CD4-positive, alpha-beta T cell treated with Interleukin-15 for 1 hour (primary cell): ENCODE results near the gene FAM167B.
"Not testable (repeated sequence)": the region's sequence is repeated elsewhere in the genome, so short reads cannot be mapped to it uniquely, and the experiment has no call there.

Experiments
- DNase-seq: peaks from one replicate; pipeline ENCODE4 v3.0.0-alpha.2; 2020

Gene FAM167B

DNA sequence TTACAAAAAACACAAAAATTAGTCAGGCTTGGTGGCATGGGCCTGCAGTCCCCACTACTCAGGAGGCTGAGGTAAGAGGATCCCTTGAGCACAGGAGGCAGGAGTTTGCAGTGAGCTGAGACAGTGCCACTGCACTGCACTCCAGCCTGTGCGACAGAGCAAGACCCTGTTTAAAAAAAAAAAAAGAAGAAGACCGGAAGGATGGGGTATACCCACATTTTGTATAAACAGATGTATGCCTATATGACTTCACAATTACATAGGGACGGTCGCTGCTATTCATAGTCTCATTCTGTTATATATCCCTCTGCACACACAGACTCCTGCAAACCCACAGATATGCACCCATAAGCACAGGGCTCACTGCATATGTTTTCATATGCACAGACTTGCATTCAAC lies 16.7 kb downstream of the FAM167B start:
- DNase-seq: no peak

DNA sequence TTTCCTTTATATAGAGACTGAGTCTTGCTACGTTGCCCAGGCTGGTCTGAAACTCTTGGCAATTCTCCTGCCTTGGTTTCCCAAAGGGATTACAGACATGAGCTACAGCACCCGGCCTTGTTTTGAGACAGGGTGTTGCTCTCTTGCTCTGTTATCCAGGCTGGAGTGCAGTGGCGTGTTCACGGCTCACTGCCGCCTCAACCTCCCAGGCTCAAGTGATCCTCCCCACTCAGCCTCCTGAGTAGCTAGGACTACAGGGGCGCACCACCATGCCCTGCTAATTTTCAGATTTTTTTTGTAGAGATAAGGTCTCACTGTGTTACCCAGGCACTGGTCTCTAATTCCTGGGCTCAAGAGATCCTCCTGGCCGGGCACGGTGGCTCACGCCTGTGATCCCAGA lies 18.8 kb downstream of the FAM167B start:
- no peak for DNase-seq

DNA sequence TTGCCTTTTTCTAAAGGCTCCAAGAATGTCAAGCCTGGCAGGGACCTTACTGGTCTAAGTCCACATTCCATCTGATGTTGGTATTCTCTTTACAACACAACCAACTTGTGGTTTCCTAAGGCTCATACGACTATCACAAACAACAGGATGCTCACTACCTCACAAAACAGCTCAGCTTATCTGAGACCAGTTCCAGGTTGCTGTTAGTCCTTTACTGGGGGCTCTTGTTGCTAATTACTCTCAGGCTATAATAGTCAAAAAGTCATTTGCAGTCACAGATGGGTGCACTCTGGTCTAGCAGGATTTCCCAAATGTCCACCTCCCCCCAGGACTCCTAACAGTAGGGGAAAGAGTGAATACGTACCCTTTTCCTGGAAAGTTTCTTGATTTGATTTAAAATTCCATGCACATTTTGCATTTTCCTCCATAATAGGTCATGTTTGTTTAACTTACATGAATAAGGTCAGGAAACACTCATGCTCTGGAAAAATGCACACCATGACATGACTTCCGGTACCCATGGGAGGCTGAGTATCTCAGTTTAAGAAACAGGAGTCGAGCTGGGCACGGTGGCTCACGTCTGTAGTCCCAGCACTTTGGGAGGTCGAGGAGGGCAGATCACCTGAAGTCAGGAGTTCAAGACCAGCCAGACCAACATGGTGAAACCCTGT lies 20.0 kb downstream of the FAM167B start:
- DNase-seq: no peak

DNA sequence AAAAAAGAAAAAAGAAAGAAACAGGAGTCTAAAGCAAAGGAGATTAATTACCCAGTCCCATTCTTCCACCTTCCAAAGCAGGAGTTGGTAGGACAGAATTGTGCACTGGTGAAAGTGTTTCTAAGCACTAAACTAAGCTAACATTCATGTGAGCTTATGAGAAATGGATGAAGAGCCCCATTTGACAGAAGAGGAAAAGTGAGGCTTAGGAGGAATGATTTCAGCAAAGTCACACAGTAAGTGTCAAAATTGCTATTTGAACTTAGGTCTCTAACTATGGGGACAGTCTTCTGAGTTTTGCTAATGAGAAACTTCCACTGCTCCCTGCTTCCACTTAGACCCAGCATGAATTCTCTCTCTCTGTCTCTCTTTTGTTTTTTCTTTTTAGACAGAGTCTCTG lies 22.7 kb downstream of the FAM167B start:
- DNase-seq: no peak

DNA sequence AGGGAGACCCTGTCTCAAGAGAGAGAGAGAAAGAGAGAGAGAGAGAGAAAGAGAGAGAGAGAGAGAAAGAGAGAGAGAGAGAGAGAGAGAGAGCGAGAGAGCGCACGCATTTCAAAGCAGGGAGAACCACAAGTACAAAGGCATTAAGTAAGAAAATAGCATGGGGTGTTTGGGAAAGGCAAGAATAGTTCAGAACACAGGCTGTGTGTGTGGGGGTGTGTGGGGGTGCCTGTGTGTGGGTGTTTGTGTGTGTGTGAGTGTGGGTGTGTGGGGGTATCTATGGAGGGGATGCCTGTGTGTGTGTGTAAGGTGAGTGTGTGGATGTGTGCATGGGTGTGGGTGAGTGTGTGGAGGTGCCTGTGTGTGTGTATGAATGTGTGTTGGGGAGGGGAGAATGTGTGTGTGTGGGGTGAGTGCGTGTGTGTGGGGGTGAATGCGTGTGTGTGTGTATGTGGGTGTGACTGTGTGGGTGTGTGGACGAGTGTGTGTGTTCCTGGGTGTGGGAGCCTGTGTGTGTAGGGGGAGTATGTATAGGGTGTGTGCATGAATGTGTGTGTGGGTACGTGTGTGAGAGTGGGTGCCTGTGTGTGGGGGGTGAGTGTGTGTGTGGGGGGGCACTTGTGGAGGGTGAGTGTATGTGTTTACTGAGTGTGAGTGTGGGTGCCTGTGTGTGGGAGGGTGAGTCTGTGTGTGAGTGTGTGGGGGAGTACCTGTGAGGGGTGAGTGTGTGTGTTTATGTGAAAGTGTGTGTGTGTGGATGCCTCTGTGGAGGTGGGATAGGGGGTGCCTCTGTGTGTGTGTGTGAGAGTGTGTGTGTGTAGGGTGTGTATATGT lies 25.8 kb downstream of the FAM167B start:
- peak; percentile 40 for DNase-seq

DNA sequence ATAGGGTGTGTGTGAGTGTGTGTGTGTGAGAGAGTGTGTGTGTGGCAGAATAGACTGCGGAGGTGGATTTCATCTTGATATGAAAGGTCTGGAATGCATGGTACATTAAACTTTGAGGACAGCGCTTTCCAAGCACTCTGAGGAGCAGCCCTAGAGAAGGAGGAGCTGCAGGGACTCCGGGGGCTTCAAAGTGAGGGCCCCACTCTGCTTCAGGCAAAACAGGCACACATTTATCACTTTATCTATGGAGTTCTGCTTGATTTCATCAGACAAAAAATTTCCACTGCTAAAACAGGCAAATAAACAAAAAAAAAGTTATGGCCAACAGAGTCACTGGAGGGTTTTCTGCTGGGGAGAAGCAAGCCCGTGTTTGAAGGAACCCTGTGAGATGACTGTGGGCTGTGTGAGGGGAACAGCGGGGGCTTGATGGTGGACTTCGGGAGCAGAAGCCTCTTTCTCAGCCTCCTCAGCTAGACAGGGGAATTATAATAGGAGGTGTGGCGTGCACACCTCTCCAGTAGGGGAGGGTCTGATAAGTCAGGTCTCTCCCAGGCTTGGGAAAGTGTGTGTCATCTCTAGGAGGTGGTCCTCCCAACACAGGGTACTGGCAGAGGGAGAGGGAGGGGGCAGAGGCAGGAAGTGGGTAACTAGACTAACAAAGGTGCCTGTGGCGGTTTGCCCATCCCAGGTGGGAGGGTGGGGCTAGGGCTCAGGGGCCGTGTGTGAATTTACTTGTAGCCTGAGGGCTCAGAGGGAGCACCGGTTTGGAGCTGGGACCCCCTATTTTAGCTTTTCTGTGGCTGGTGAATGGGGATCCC lies 26.6 kb downstream of the FAM167B start:
- DNase-seq: peak; percentile 80

DNA sequence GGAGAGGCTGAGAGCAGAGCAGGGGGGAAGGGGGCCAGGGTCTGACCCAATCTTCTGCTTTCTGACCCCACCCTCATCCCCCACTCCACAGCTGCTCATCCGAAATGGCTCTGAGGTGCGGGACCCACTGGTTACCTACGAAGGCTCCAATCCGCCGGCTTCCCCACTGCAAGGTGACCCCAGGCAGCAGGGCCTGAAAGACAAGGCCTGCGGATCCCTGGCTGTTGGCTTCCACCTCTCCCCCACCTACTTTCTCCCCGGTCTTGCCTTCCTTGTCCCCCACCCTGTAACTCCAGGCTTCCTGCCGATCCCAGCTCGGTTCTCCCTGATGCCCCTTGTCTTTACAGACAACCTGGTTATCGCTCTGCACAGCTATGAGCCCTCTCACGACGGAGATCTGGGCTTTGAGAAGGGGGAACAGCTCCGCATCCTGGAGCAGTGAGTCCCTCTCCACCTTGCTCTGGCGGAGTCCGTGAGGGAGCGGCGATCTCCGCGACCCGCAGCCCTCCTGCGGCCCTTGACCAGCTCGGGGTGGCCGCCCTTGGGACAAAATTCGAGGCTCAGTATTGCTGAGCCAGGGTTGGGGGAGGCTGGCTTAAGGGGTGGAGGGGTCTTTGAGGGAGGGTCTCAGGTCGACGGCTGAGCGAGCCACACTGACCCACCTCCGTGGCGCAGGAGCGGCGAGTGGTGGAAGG lies 27.8 kb downstream of the FAM167B start:
- no peak for DNase-seq

DNA sequence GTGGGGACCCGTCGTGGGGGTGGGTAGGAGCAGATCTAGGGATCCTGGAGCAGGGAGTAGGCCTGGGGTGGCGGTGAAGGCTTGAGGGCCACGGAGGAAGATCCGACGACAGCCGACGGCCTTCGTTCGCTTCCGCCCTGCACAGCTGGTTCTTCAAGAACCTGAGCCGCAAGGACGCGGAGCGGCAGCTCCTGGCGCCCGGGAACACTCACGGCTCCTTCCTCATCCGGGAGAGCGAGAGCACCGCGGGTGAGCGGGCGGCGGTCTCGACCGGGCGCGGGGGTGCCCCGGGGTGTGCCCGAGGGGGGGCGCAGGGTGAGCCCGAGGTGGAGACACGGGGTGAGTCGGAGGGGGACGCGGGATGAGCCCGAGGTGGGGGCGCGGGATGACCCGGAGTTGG lies 28.4 kb downstream of the FAM167B start:
- DNase-seq: no peak

DNA sequence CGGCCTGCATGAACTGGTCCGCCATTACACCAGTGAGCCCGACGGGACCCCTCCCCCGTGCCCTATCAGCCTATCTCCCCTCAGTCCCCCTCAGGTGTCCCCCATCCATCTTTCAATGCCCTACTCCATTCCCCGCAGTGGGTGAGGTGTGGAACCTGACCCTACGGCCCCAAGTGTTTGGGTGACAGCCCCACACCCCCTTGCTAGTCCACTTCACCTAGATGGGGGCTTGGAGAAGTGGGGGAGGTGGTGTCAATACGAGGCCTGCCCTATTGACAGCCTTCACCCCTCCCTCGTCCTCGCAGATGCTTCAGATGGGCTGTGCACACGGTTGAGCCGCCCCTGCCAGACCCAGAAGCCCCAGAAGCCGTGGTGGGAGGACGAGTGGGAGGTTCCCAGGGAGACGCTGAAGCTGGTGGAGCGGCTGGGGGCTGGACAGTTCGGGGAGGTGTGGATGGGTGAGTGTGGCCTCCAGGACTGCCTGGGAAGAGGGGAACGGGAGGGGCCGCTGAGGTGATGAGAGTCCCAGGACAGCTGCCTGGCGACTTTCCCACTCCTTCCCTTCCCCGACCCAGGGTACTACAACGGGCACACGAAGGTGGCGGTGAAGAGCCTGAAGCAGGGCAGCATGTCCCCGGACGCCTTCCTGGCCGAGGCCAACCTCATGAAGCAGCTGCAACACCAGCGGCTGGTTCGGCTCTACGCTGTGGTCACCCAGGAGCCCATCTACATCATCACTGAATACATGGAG lies 29.2 kb downstream of the FAM167B start:
- no peak for DNase-seq

DNA sequence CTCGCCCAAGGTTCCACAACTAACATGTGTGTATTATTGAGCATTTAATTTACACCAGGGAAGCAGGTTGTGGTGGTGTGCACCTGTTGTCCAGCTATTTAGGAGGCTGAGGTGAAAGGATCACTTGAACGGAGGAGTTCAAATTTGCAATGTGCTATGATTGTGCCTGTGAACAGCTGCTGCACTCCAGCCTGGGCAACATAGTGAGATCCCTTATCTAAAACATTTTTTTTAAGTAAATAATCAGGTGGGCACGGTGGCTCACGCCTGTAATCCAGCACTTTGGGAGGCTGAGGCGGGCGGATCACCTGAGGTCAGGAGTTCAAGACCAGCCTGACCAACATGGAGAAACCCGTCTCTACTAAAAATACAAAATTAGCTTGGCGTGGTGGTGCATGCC lies 37.8 kb downstream of the FAM167B start:
- not testable (repeated sequence) for DNase-seq

DNA sequence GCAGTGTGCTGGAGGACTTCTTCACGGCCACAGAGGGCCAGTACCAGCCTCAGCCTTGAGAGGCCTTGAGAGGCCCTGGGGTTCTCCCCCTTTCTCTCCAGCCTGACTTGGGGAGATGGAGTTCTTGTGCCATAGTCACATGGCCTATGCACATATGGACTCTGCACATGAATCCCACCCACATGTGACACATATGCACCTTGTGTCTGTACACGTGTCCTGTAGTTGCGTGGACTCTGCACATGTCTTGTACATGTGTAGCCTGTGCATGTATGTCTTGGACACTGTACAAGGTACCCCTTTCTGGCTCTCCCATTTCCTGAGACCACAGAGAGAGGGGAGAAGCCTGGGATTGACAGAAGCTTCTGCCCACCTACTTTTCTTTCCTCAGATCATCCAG lies 38.6 kb downstream of the FAM167B start:
- no peak for DNase-seq

DNA sequence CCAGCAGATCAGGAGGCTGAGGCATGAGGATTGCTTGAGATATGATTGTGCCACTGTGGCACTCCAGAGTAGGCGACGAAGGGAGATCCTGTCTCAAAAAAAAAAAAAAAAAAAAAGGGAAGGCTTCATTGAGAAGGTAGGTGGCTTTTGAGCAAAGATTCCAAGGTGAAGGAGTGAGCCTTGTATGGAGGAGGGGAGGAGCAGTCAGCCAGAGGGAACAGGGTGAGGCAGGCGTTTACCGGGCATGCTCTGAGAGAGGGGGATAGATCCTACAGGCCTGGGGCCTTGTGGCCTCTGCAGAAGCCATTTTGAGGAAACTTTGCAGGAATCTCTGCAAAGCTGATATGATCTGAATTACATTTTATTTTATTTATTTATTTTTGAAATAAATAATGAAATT lies 39.7 kb downstream of the FAM167B start:
- no peak for DNase-seq

DNA sequence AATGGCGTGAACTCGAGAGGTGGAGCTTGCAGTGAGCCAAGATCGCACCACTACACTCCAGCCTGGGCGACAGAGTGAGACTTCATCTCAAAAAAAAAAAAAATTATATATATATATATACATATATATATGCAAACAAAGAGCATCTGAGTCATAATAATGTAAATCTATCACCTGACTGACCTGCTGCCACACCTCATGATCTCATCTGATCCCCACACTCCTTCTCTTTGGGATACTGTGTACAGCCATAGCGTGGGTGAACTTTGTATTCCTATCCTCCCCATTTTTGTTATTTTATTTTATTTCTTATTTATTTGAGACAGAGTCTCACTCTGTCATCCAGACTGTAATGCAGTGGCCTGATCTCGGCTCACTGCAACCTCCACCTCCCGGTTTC lies 42.2 kb downstream of the FAM167B start:
- DNase-seq: no peak

DNA sequence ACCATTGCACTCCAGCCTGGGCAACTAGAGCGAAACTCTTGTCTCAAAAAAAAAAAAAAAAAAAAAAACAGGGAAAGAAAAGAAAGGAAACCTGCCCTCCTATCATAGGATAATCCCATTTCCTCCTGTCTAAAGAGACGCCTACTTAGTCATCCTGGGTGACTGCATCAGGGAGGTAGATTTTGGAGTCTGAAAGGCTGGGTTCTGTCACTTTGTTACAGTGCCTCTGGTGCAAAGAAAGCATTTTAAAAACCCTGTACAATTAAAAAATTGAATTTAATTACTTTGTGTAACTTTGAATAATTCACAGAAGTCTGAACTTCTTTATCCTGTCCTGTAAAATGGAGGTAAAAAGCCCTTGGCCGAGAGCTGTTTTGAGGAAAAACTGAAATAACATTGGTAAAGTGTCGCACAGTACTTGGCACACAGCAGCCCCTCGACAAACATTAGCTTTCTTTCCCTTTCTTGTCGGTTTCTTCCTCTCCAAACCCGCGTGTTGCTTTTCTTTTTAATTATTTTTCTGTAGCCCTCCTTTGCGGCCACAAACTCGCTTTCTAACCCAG lies 44.2 kb downstream of the FAM167B start:
- DNase-seq: no peak

DNA sequence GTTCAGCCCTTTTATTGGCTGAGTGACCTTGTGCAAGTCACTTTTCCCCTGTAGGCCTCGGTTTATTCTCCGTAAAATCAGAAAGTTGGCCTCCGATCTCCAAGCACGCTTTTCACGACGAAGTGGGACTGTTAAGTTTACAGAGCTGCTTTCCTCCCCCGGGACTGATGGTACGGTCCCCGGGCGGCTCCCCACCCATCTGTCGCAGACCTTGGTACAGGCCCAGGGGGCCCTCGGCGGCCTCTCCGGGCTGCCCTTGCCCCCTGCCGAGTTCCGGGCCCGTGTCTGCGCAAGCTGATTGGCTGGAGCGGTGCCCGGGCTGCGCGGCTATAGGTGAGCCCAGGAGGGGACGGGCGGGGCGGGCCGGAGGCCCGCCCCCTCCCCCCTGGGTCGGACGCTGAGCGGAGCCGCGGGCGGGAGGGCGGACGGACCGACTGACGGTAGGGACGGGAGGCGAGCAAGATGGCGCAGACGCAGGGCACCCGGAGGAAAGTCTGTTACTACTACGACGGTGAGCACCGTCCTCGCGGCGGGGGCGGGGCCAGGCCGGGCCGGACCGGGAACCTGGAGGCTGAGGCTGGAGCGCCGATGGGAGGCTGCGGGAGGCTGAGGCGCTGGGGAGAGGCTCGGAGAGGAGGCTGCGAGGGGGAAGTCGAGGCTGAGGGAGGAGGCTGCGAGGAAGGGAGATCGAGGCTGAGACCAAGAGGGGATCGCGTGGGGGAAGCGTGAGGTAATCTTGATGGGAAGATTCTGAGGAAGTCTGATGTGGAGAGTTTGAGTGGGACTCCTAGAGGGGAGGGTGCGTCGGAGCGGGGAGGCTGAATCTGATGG lies 44.9 kb downstream of the FAM167B start, which contains the start of gene HDAC1:
TSS of gene HDAC1 (plus strand) at position 376 of the 831 bp plus-strand sequence. CDS start at position 463, 87 bp downstream.
- DNase-seq: peak; percentile 99

DNA sequence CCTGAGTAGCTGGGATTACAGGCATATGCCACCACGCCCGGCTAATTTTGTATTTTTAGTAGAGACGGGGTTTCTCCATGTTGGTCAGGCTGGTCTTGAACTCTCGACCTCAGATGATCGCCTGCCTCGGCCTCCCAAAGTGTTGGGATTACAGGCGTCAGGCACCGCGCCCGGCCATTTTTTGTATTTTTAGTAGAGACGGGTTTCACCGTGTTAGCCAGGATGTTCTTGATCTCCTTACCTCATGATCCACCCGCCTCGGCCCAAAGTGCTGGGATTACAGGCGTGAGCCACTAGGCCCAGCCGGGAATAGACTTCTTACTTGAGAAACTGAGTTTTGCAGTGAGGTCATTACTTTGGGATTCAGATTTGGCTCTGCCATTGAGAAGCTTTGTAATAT lies 51.2 kb downstream of the FAM167B start:
- not testable (repeated sequence) for DNase-seq
